Measurements from ENCODE around the gene TNS3.

GRCh38 chr7:47535704-47536628 is 45.9 kb downstream of the TNS3 start:
- TF ChIP-seq CTCF (conservative IDR thresholded peaks at IDR 0.05) = no peak
- no peak for TF ChIP-seq EZH2 (IDR thresholded peaks at IDR 0.05; ENCODE audit: low read depth)
